OCI-LY3 (cell line): ENCODE results near the gene GAA.

Experiments
- CTCF ChIP-seq: fragments of 200-600, 300-600 bp; sonication (generic); IDR thresholded peaks from 2 replicates; pipeline ENCODE4 v1.5.1; 2014; ENCODE audit warnings: antibody characterized with exemption, low read length, low read depth
- EZH2phosphoT487 ChIP-seq: fragments of 200-600 bp; shearing (Covaris generic); IDR thresholded peaks from 2 replicates; pipeline ENCODE4 v1.6.1; 2018; ENCODE audit warnings: antibody characterized with exemption, mixed run types, low read depth

DNA sequence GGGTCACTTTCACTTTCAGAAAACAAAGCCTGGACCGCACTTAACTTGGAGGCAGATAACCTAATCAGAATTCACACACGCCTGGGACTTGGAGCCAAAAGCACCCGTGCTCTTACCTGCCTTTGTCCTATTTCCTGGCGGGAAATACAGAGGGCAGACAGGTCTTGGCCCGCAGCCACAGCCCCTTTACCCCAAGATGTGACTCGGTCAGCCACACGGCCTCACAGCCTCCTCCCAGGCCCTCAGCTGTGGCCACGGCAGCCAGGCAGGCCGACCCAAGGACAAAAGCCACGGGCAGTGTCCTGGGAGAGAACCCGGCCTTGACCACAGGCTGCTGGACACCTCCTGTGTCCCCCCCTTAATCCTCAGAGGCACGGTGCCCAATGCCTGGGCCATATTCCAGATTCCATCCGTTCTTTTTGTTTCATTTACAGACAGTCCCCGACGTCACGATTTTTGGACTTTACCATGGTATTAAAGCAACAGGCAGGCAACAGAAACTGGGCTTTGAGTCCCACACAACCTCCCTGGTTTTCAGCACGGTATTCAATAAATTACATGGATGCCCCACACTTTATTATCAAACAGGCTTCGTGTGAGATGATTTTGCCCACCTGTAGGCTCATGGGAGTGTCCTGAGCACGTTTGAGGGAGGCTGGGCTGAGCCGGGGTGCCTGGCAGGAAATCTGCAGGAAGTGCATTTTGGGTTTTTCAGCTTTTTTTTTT is 30.1 kb upstream of the GAA start:
- no peak for TF ChIP-seq CTCF
- TF ChIP-seq EZH2phosphoT487 = no peak
